GM12801 (cell line): Measurements from ENCODE around the gene ARMC12.
A peak's percentile ranks its signal among the peaks of the same experiment; 100 is the strongest.

Experiments
- CTCF ChIP-seq: IDR thresholded peaks from one replicate; pipeline ENCODE4 v1.5.1; 2011; ENCODE audit warnings: control low read depth; ENCODE audit not compliant: insufficient read length; ENCODE audit errors: extremely low read depth

ARMC12 gene

GRCh38 chr6:35731736-35732532, 4.9 kb upstream of the ARMC12 start:
- no peak for TF ChIP-seq CTCF

DNA sequence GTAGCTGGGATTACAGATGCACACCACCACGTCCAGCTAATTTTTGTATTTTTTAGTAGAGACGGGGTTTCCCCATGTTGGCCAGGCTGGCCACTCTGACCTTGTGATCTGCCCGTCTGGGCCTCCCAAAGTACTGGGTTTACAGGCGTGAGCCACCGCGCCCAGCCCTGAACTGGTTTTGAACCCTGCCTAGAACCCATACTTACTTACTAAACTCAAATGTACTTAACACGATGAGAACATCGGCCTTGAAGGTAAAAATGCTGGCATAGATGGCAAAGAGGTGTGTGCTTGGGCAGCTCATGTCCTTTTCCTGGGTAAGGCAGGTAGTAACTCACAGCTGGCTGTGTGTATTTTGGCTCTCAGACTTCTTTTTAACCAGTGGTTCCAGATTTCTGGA, 3.2 kb upstream of the ARMC12 start:
- no peak for TF ChIP-seq CTCF

DNA sequence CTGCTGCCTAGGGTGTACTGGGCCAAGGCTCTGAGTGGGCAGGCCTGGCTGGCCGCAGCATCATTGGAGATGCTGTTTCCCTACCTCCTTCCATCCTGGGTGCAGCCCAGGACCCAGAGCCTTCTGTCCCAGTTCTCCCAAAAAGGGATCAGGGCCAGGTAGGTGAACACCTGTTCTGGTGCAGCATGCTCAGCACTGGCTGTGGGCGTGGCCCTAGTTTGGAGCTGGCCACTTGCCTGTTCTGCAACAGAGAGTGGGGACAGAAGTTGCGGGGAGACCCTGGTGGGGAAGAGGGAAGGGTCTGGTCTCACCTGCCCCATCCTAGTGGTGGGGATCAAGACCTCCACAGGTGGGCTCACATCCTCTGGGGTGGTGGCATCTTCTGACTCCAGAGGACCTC, 1.4 kb upstream of the ARMC12 start:
- no peak for TF ChIP-seq CTCF

- no peak for TF ChIP-seq CTCF
Measured at GRCh38 chr6:35736253-35736894, 458 bp upstream of the ARMC12 start.

GRCh38 chr6:35737413-35738211, 780 bp downstream of the ARMC12 start:
- peak; percentile 61 for TF ChIP-seq CTCF

DNA sequence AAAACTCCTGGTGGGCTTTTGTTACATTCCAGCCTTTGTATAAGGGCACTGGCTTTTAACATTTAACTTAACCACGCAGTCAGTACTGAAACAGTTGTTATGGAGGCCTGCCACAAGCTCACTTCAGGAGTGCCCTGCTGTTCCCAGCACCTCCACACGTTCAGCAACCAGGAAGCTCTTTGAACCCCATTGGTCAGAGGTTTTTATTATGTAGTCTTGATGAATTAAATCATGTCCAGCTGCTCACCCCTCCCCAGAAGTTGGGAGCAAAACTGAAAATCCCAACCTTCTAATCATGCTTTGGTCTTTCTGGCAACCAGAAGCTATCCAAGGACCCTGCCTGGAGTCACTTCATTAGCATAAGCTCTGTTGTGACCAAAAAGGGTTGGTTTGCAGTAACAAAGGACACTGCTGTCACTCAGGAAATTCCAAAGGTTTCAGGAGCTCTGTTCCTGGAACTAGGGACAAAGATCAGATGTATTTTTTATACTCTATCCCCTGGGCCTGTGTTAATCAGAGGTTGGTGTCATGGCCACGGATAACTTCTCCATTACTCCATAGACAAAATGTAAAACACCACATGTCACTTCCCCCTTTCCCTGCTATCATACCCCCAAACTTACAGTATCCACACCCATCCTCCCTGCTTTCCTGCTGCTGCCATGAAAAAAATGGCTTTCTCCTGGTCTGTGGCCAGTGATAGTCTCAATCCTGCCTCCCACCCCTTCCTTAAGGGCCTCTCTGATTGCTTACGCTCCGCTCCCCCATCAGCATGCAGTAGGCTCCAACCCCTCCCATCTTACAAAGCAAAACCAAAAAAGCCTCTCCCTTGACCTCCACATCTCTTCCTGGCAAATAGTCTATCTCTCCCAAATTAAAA, 3.1 kb downstream of the ARMC12 start:
- no peak for TF ChIP-seq CTCF
